ENCODE measurements around the gene FSCN2. TPM values are rescaled to one million over a fixed set of nuclear protein-coding genes. Genes with fewer than 3 reads are reported as not detected.
A peak's percentile ranks its signal among the peaks of the same experiment; 100 is the strongest.

FSCN2 gene
- polyA plus RNA-seq, 1 donor (not counting 4 experiments of a cell fraction or from before 2014, with no cell fraction given) = not detected

- dilution Hi-C loops (cut with MboI; ENCODE audit: extremely low pct_ligation_motif_present, low sequenced_read_pairs) = no loop called here
- TF ChIP-seq EZH2 (IDR thresholded peaks at IDR 0.05; ENCODE audit: low read length) = no peak
- peak in 1 of 3 experiments; percentile 13 for TF ChIP-seq CTCF (optimal IDR thresholded peaks at IDR 0.05 in 1 of 3, IDR thresholded peaks at IDR 0.05 in 1 of 3, conservative IDR thresholded peaks at IDR 0.05 in 1 of 3; ENCODE audit: extremely low read depth in 1 of 3, insufficient read depth in 2 of 3, low read length in 3 of 3)
- H3K36me3 ChIP-seq (ENCODE audit: control insufficient read depth in 2 of 2, extremely low read depth in 1 of 2, insufficient read depth in 2 of 2, low read length in 2 of 2) = peaks cover 19 to 39% of the 10 kb centered on the region in 2 experiments
Measured at GRCh38 chr17:81558941-81559806, 31.0 kb downstream of the FSCN2 start.

GRCh38 chr17:81561494-81561885 lies 33.3 kb downstream of the FSCN2 start:
- H3K4me1 ChIP-seq (ENCODE audit: control insufficient read depth, extremely low read depth, insufficient read depth, low read length) = peaks cover 8% of the 10 kb centered on the region
- FAIRE-seq (no peak), DNase-seq (ENCODE audit: low read depth, low spot score) (no peak)
- H3K36me3 ChIP-seq (ENCODE audit: control insufficient read depth in 2 of 2, extremely low read depth in 1 of 2, insufficient read depth in 2 of 2, low read length in 2 of 2) = peaks cover 27 to 52% of the 10 kb centered on the region in 2 experiments
- no peaks in the 10 kb centered on the region for H3K9me3 ChIP-seq (ENCODE audit: control insufficient read depth, low read depth, low read length)
- TF ChIP-seq EZH2 (IDR thresholded peaks at IDR 0.05; ENCODE audit: low read length) (no peak), CTCF (optimal IDR thresholded peaks at IDR 0.05 in 1 of 3, IDR thresholded peaks at IDR 0.05 in 1 of 3, conservative IDR thresholded peaks at IDR 0.05 in 1 of 3; ENCODE audit: extremely low read depth in 1 of 3, insufficient read depth in 2 of 3, low read length in 3 of 3) (no peak)
- H3K9me1 ChIP-seq (ENCODE audit: control insufficient read depth, extremely low read depth, insufficient read depth, low read length) = peaks cover 2% of the 10 kb centered on the region
- H3K79me2 ChIP-seq (ENCODE audit: control insufficient read depth, insufficient read depth, low read length) = peaks cover 3% of the 10 kb centered on the region
- no peak overlapping the region for H3K27ac ChIP-seq (ENCODE audit: control insufficient read depth, insufficient read depth, low read length)
- H2AFZ ChIP-seq (ENCODE audit: control insufficient read depth, low read length) = no peak overlapping the region
- H4K20me1 ChIP-seq (ENCODE audit: control insufficient read depth, extremely low read depth, insufficient read depth, low read length) = peaks cover 3% of the 10 kb centered on the region
- dilution Hi-C loops (cut with MboI; ENCODE audit: extremely low pct_ligation_motif_present, low sequenced_read_pairs) = no loop called here
- H3K4me3 ChIP-seq (ENCODE audit: control insufficient read depth in 2 of 3, extremely low read depth in 1 of 3, insufficient read depth in 2 of 3, low read depth in 1 of 3, low read length in 3 of 3) = no peak overlapping the region
- no peak overlapping the region for H3K4me2 ChIP-seq (ENCODE audit: control insufficient read depth, extremely low read depth, insufficient read depth, low read depth, low read length)
- H3K9ac ChIP-seq (ENCODE audit: control insufficient read depth, extremely low read depth, insufficient read depth, low read length) = no peak overlapping the region
- H3K27me3 ChIP-seq (ENCODE audit: control insufficient read depth, extremely low read depth, insufficient read depth, low read length) = no peaks in the 10 kb centered on the region

More at GRCh38 chr17:81558941-81559806, 31.0 kb downstream of the FSCN2 start:
- FAIRE-seq = no peak
- Histone ChIP-seq H3K79me2 (ENCODE audit: control insufficient read depth, insufficient read depth, low read length) (no peaks in the 10 kb centered on the region), H3K9me3 (ENCODE audit: control insufficient read depth, low read depth, low read length) (no peaks in the 10 kb centered on the region), H3K27me3 (ENCODE audit: control insufficient read depth, extremely low read depth, insufficient read depth, low read length) (no peaks in the 10 kb centered on the region), H3K4me1 (ENCODE audit: control insufficient read depth, extremely low read depth, insufficient read depth, low read length) (peaks cover 2% of the 10 kb centered on the region), H3K4me3 (ENCODE audit: control insufficient read depth in 2 of 3, extremely low read depth in 1 of 3, insufficient read depth in 2 of 3, low read depth in 1 of 3, low read length in 3 of 3) (no peak overlapping the region), H3K9me1 (ENCODE audit: control insufficient read depth, extremely low read depth, insufficient read depth, low read length) (no peaks in the 10 kb centered on the region), H4K20me1 (ENCODE audit: control insufficient read depth, extremely low read depth, insufficient read depth, low read length) (peaks cover 3% of the 10 kb centered on the region), H2AFZ (ENCODE audit: control insufficient read depth, low read length) (no peak overlapping the region), H3K4me2 (ENCODE audit: control insufficient read depth, extremely low read depth, insufficient read depth, low read depth, low read length) (no peak overlapping the region), H3K9ac (ENCODE audit: control insufficient read depth, extremely low read depth, insufficient read depth, low read length) (no peak overlapping the region), H3K27ac (ENCODE audit: control insufficient read depth, insufficient read depth, low read length) (no peak overlapping the region)
- DNase-seq (ENCODE audit: low read depth, low spot score) = no peak
